HepG2 (cell line): Measurements from ENCODE around the gene ZXDC. TPM values are rescaled to one million over a fixed set of nuclear protein-coding genes. Genes with fewer than 3 reads are reported as not detected.

Source experiments
- EHMT2 ChIP-seq: fragments of 200-600 bp; sonication (generic); IDR thresholded peaks from 2 replicates; pipeline ENCODE4 v1.7.0; 2017; ENCODE audit warnings: antibody characterized with exemption, low read depth, low read length, borderline replicate concordance
- GRHL1 ChIP-seq: sonication (generic); formaldehyde crosslinking; conservative IDR thresholded peaks from 2 replicates; pipeline ENCODE4 v1.8.0; 2022; ENCODE audit warnings: missing genetic modification reagents
- IKZF4 ChIP-seq: sonication (generic); formaldehyde crosslinking; IDR thresholded peaks from 2 replicates; pipeline ENCODE4 v1.5.1; 2020; ENCODE audit warnings: borderline replicate concordance, mild to moderate bottlenecking, low read depth, missing genetic modification reagents; ENCODE audit errors: not compliant biosample characterization
- JUN ChIP-seq: sonication (generic); formaldehyde crosslinking; IDR thresholded peaks from 2 replicates; pipeline ENCODE4 v1.4.0; 2020; ENCODE audit warnings: mild to moderate bottlenecking, missing genetic modification reagents
- MEF2D ChIP-seq: sonication (generic); formaldehyde crosslinking; IDR thresholded peaks from 2 replicates; pipeline ENCODE4 v1.5.1; 2020; ENCODE audit warnings: mild to moderate bottlenecking, missing genetic modification reagents
- NFIC ChIP-seq: IDR thresholded peaks from 2 replicates; pipeline ENCODE4 v1.6.1; 2012; ENCODE audit warnings: mild to moderate bottlenecking, low read length, inconsistent platforms
- SRSF4 ChIP-seq: fragments of 200-400 bp; formaldehyde crosslinking; IDR thresholded peaks from one replicate; pipeline ENCODE4 v1.6.1; 2018; ENCODE audit warnings: mild to moderate bottlenecking, low read depth, low read length, moderate library complexity; ENCODE audit not compliant: poor library complexity, severe bottlenecking
- SRY ChIP-seq: sonication (generic); formaldehyde crosslinking; IDR thresholded peaks from 2 replicates; pipeline ENCODE4 v1.8.0; 2022; ENCODE audit warnings: mild to moderate bottlenecking, missing genetic modification reagents
- SYNCRIP ChIP-seq: fragments of 200-400 bp; formaldehyde crosslinking; IDR thresholded peaks from 2 replicates; pipeline ENCODE4 v1.6.1; 2018; ENCODE audit warnings: mild to moderate bottlenecking, low read depth, low read length; ENCODE audit not compliant: insufficient read depth
- TBP ChIP-seq: sonication (generic); formaldehyde crosslinking; IDR thresholded peaks from 2 replicates; pipeline ENCODE4 v1.5.0; 2020; ENCODE audit warnings: missing genetic modification reagents
- ZFP37 ChIP-seq: sonication (generic); formaldehyde crosslinking; IDR thresholded peaks from 2 replicates; pipeline ENCODE4 v1.4.0; 2020; ENCODE audit warnings: missing genetic modification reagents, borderline replicate concordance
- ZFP62 ChIP-seq: sonication (generic); formaldehyde crosslinking; IDR thresholded peaks from 2 replicates; pipeline ENCODE4 v1.4.0; 2020; ENCODE audit warnings: missing genetic modification reagents
- ZNF101 ChIP-seq: sonication (generic); formaldehyde crosslinking; IDR thresholded peaks from 2 replicates; pipeline ENCODE4 v1.4.0; 2020; ENCODE audit warnings: mild to moderate bottlenecking, low read depth, missing genetic modification reagents, borderline replicate concordance
- ZNF136 ChIP-seq: sonication (generic); formaldehyde crosslinking; IDR thresholded peaks from 2 replicates; pipeline ENCODE4 v1.8.1; 2022; ENCODE audit warnings: low read depth, mild to moderate bottlenecking, moderate library complexity, missing genetic modification reagents
- ZNF225 ChIP-seq: sonication (generic); formaldehyde crosslinking; IDR thresholded peaks from 2 replicates; pipeline ENCODE4 v1.4.0; 2020; ENCODE audit warnings: mild to moderate bottlenecking, missing genetic modification reagents
- ZNF343 ChIP-seq: sonication (generic); formaldehyde crosslinking; IDR thresholded peaks from 2 replicates; pipeline ENCODE4 v1.4.0; 2020; ENCODE audit warnings: mild to moderate bottlenecking, missing genetic modification reagents
- ZNF513 ChIP-seq: sonication (generic); formaldehyde crosslinking; conservative IDR thresholded peaks from 2 replicates; pipeline ENCODE4 v1.5.0; 2020; ENCODE audit warnings: missing genetic modification reagents
- ZNF546 ChIP-seq: sonication (generic); formaldehyde crosslinking; conservative IDR thresholded peaks from 2 replicates; pipeline ENCODE4 v1.8.1; 2023; ENCODE audit warnings: mild to moderate bottlenecking, missing genetic modification reagents
- ZNF766 ChIP-seq: sonication (generic); formaldehyde crosslinking; IDR thresholded peaks from 2 replicates; pipeline ENCODE4 v1.5.0; 2020; ENCODE audit warnings: missing genetic modification reagents, borderline replicate concordance
- ZNF777 ChIP-seq: sonication (generic); formaldehyde crosslinking; IDR thresholded peaks from 2 replicates; pipeline ENCODE4 v1.4.0; 2020; ENCODE audit warnings: missing genetic modification reagents
- polyA plus RNA-seq, 8 experiments: library from polyadenylated mRNA; depleted of rRNA in 3 of 8; stranded (reverse) in 7 of 8; unstranded in 1 of 8; fragments of >200 nt; fragmentation: Illumina TruSeq in 4 of 8; extraction: Trizol in 4 of 8; gene quantifications; 2 replicates each; pipeline versions ENCODE4 v1.2.1 to v1.2.3, GENCODE V29; 2011 to 2016; ENCODE audit warnings: low read depth in 4 of 8, missing spikeins in 1 of 8, mixed read lengths in 1 of 8; ENCODE audit not compliant: insufficient read depth in 1 of 8
- total RNA-seq, 5 experiments: library from RNA; depleted of rRNA; stranded (reverse); fragments of >200 nt; fragmentation: Illumina TruSeq; extraction: Trizol; gene quantifications; 2 replicates each; pipeline ENCODE4 v1.2.3, GENCODE V29; 2016; ENCODE audit warnings: low read depth in 1 of 5
- TF ChIP-seq, protein P1 (sequence below): sonication (generic); formaldehyde crosslinking; IDR thresholded peaks from 2 replicates; pipeline ENCODE4 v1.4.0; 2020; ENCODE audit warnings: mild to moderate bottlenecking, missing genetic modification reagents, borderline replicate concordance
- TF ChIP-seq, protein P2 (sequence below): conservative IDR thresholded peaks from 2 replicates; pipeline ENCODE4 v1.6.1; 2018; ENCODE audit warnings: missing genetic modification reagents

The ZXDC gene
- total and polyA plus RNA-seq, 2 of the 13 experiments (the other 11 are each of a cell fraction or from before 2014, with no cell fraction given), result 17.6 to 21.2 TPM

DNA sequence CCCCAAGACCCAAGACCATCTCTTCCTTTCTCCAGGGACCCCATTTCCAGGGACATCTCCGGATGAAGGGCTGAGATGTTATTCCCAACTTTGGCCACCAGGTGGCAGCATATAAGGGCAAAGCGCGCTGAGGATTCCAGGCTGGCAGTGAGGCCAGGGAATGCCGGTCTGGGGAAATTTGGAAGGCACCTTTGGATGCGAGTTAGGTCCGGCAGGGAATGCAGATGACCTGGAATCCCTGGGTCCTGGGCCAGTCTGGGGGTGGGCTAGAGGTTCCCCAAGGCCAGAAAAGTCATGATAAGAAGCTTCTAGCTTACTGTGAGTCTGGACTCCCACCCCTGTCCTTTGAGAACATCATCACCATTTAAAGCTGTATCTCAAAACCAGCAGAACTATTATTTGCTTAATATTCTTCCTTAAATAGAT lies 46.7 kb upstream of the ZXDC start (continued):
- TF ChIP-seq IKZF4 (CRISPR knock-in tag), result no peak
- TF ChIP-seq SRY (CRISPR knock-in tag), result no peak
- TF ChIP-seq ZNF546 (CRISPR knock-in tag), result no peak
- TF ChIP-seq ZNF343 (CRISPR knock-in tag), result no peak
- no peak for TF ChIP-seq EHMT2
- TF ChIP-seq ZFP62 (CRISPR knock-in tag), result no peak
- no peak for TF ChIP-seq ZNF513 (CRISPR knock-in tag)
- TF ChIP-seq NFIC, result no peak
- no peak for TF ChIP-seq ZNF101 (CRISPR knock-in tag)
- TF ChIP-seq SRSF4, result no peak
- no peak for TF ChIP-seq ZNF225 (CRISPR knock-in tag)
- TF ChIP-seq, protein P1, sequence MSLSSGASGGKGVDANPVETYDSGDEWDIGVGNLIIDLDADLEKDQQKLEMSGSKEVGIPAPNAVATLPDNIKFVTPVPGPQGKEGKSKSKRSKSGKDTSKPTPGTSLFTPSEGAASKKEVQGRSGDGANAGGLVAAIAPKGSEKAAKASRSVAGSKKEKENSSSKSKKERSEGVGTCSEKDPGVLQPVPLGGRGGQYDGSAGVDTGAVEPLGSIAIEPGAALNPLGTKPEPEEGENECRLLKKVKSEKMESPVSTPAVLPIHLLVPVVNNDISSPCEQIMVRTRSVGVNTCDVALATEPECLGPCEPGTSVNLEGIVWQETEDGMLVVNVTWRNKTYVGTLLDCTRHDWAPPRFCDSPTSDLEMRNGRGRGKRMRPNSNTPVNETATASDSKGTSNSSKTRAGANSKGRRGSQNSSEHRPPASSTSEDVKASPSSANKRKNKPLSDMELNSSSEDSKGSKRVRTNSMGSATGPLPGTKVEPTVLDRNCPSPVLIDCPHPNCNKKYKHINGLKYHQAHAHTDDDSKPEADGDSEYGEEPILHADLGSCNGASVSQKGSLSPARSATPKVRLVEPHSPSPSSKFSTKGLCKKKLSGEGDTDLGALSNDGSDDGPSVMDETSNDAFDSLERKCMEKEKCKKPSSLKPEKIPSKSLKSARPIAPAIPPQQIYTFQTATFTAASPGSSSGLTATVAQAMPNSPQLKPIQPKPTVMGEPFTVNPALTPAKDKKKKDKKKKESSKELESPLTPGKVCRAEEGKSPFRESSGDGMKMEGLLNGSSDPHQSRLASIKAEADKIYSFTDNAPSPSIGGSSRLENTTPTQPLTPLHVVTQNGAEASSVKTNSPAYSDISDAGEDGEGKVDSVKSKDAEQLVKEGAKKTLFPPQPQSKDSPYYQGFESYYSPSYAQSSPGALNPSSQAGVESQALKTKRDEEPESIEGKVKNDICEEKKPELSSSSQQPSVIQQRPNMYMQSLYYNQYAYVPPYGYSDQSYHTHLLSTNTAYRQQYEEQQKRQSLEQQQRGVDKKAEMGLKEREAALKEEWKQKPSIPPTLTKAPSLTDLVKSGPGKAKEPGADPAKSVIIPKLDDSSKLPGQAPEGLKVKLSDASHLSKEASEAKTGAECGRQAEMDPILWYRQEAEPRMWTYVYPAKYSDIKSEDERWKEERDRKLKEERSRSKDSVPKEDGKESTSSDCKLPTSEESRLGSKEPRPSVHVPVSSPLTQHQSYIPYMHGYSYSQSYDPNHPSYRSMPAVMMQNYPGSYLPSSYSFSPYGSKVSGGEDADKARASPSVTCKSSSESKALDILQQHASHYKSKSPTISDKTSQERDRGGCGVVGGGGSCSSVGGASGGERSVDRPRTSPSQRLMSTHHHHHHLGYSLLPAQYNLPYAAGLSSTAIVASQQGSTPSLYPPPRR, result no peak
- no peak for TF ChIP-seq MEF2D
- TF ChIP-seq, protein P2, sequence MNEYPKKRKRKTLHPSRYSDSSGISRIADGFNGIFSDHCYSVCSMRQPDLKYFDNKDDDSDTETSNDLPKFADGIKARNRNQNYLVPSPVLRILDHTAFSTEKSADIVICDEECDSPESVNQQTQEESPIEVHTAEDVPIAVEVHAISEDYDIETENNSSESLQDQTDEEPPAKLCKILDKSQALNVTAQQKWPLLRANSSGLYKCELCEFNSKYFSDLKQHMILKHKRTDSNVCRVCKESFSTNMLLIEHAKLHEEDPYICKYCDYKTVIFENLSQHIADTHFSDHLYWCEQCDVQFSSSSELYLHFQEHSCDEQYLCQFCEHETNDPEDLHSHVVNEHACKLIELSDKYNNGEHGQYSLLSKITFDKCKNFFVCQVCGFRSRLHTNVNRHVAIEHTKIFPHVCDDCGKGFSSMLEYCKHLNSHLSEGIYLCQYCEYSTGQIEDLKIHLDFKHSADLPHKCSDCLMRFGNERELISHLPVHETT (CRISPR knock-in tag), result no peak
- no peak for TF ChIP-seq ZFP37
- TF ChIP-seq ZNF766 (CRISPR knock-in tag), result no peak
- no peak for TF ChIP-seq SYNCRIP
- TF ChIP-seq JUN (CRISPR knock-in tag), result no peak
- no peak for TF ChIP-seq ZNF777 (CRISPR knock-in tag)
- TF ChIP-seq GRHL1 (CRISPR knock-in tag), result no peak
- no peak for TF ChIP-seq TBP (CRISPR knock-in tag)
- TF ChIP-seq ZNF136 (CRISPR knock-in tag), result no peak
